Posterior vena cava (tissue), 2 donors: Measurements from ENCODE around the gene MAN2B2. TPM values are rescaled to one million over a fixed set of nuclear protein-coding genes. Genes with fewer than 3 reads are reported as not detected.

Source experiments
- DNase-seq: peaks from one replicate; pipeline ENCODE4 v3.0.0-alpha.2; 2020; ENCODE audit warnings: low spot score
- intact Hi-C, 2 donors: fragments of 100-400 bp; cut with DNase I; formaldehyde crosslinking; loops; one replicate each; pipeline versions ENCODE4 v1.14.1 to v1.14.2; 2022 to 2023
- total RNA-seq, 2 donors: library from RNA; stranded (reverse); fragmentation: NEBNext Ultra II Directional; extraction: Animal tissue kit (Norgen Biotek cat#: 25700); gene quantifications; one replicate each; pipeline ENCODE4 v1.2.1, GENCODE V29; 2021
- donor health status: DM: yes; HTN: yes; CAD: no.
- donor health status: DM: yes; HTN: yes; CAD: no.

MAN2B2 gene
- total RNA-seq, 2 donors from 2014 or later: 23.7 to 36.3 TPM

DNA sequence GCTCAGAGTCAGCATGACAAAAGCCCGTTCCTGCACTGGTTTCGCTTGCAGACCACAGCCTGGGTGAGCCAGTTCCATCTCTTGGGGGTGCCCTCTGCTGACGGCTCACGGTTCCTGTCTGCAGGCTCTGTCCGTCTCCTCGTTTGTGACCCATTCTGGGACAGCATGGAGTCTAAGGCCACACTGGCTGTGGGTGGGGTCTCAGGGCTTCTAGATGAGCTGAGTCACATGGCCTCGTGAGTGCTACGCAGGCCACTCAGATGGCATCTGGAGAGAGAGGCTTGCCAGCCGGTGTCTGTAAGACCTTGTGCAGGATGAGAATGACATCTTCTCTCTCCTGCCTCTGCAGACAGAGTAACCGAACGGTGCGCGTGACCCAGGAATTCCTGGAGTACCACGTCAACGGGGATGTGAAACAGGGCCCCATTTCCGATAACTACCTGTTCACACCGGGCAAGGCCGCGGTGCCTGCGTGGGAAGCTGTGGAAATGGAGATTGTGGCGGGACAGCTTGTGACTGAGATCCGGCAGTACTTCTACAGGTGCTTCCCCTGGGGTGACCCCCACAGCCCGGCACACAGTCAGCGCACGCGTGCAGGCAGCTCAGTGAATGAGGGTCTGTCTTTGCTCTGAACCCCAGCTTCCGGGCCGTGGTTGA is 33.9 kb downstream of the MAN2B2 start:
- DNase-seq: no peak
- intact Hi-C loops: no loop called here

DNA sequence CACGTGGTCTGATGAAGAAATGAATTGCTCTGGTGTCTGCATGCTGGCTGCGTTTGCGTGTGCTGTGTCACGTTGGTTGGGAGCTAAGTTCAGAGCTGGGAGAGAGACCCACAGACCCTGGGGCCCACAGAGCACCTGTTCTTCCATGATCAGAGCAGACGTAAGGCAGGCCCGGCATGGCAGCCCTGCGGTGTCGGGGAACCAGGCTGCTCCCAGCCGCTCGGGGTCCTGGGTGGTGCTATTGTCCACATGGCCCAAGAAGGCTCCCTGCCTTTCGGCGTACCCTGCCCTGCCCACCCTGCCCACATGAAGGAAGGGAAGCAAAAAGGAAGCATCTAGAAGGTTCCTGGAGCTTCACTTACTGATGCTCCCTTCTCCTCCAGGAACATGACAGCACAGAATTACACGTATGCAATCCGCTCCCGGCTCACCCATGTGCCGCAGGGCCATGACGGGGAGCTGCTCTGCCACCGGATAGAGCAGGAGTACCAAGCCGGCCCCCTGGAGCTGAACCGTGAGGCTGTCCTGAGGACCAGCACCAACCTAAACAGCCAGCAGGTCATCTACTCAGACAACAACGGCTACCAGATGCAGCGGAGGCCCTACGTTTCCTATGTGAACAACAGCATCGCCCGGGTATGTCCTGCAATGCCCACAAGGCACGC is 34.6 kb downstream of the MAN2B2 start:
- no peak for DNase-seq
- intact Hi-C loops: no loop called here

DNA sequence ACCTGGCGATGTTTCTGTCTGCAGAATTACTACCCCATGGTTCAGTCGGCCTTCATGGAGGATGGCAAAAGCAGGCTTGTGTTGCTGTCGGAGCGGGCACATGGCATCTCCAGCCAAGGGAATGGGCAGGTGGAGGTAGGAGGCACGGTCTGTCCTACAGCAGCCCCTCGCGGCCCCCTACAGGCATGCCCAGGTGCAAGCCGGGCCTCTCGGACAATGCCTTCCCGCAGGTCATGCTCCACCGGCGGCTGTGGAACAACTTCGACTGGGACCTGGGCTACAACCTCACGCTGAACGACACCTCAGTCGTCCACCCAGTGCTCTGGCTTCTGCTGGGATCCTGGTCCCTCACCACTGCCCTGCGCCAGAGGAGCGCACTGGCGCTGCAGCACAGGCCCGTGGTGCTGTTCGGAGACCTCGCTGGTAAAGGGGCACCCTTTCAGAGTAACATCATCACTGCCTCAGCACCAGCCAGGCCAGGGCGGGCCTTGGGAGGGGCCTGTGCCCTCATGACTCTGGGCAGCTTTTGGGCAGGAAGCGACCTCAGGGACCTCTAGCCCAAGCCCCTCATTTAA is 36.0 kb downstream of the MAN2B2 start:
- no peak for DNase-seq
- intact Hi-C loops: no loop called here

DNA sequence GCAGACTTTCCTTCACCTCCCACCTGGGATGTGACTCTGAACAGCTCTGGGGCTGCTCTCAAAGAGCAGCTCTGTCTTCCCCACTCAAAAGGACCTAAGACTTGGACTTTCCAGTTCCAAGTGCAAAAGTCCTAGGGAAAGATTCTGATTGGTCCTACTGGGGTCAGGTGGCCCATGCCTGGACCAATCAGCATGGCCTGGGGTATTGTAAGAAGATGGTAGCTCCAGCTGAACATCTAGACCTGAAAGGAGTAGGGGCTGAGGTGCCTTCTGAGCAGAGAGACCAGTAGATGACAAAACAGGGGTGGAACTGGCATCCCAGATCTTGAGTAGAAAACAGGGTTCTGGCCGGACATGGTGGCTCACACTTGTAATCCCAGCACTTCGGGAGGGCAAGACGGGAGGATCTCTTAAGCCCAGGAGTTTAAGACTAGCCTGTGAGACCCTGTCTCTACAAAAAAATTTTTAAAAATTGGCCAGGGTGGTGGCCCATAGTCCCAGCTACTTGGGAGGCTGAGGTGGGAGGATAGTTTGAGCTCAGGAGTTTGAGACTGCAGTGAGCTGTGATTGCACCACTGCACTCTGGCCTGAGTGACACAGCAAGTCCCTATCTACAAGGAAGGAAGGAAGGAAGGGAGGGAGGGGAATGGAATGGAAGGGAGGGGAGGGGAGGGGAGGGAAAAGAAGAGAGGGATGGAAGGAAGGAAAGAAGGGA is 38.1 kb downstream of the MAN2B2 start:
- no peak for DNase-seq
- intact Hi-C loops: no loop called here

DNA sequence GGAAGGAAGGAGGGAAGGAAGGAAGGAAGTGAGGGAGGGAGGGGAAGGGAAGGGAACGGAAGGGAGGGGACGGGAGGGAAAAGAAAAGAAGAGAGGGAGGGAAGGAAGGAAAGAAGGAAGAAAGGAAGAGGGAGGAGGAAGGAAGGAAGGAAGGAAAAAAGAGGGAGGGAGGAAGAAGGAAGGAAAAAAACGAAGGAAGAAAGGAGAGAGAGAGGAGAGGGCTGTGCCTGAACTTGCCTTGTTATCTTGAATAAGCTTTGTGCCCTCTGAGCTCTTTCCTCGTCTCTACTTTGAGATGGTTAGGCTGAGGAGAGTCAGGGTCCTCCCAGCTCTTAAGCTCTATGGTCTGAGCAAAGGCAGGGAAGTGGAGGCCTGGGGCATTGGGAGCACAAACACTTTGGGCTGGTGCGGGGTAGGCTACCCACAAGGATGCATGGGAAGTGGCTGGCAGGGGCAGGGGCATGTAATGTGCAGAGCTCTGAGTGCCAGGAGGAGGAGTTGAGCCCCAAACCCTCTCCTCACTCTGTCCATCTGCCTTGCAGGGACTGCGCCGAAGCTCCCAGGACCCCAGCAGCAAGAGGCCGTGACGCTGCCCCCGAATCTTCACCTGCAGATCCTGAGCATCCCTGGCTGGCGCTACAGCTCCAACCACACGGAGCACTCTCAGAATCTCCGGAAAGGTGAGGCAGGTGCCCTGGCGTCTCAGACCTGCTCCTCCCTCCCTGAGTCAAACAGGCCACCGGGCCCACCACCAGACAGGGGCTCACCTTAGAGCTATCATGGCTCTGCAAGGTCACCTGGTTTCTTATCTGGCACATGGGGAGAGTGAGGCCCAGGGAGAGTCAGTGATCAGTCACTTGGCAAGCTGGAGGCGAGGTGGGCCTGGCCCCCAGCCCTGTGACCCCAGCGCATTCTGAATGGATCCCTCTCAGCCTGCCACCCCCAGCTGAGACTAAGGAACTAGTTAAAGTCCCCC is 39.0 kb downstream of the MAN2B2 start:
- DNase-seq: peak; percentile 57
- intact Hi-C loops: no loop called here

DNA sequence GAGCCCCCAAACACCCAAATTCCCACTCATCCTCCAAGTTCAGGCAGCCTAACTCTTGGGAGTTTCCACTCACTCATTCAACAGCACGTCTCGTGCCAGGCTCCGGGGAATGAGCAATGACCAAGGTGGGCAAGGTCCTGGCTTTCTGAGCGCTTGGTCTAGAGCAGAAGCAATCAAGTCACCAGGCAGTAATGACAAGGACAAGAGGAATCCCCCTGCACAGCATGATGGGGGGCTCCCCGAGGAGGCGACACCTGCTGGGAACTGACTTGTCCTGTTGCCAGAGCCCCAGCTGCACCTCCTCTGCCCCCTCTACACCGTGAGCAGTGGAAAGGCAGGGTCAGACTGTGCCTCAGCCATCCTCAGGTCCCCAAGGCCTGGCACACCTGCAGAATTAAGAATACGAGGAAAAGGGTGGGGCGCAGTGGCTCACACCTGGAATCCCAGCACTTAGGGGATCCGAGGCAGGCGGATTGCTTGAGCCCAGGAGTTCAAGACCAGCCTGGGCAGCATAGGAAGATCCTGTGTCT is 39.8 kb downstream of the MAN2B2 start:
- intact Hi-C loops: no loop called here
- peak; percentile 58 for DNase-seq

DNA sequence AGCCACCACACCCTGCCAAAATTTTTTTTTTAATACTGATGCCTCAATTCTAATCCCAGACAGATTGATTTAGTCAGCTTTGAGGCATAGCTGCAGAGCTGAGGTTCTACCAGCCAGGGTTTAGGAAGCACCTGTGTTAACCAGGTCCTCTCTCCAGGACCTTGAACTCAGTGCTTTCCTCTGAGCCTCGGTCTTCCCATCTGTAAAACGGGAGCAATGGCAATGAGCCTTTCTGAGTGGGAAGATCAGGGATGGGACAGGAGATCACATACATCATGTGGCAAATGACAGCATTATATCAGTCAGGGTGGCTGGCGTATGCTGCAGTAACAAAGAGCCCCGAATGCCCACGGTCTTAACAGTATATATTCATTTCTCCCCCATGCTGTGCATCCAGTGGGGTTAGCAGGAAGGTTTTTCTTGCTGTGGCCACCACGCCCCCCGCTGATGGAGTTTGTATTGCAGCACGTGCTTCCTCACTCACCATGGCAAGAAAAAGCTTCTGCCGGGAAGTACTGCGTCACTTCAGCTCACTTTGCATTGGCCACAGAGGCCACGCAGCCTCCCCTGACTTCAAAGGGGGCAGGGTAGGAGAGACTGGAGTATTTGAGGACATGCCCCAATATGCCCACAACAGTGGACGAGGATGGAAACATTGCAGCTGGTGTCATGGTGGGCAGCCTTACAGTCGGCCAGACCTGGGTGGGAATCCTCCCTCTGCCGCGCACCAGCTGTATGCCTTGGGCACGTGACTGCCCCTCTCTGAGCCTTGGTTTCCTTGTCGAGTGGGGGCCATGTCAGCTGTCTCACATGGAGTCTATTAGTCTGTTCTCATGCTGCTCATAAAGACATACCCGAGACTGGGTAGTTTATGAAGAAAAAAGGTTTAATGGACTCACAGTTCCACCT is 41.4 kb downstream of the MAN2B2 start:
- intact Hi-C loops: no loop called here
- DNase-seq: peak; percentile 58

DNA sequence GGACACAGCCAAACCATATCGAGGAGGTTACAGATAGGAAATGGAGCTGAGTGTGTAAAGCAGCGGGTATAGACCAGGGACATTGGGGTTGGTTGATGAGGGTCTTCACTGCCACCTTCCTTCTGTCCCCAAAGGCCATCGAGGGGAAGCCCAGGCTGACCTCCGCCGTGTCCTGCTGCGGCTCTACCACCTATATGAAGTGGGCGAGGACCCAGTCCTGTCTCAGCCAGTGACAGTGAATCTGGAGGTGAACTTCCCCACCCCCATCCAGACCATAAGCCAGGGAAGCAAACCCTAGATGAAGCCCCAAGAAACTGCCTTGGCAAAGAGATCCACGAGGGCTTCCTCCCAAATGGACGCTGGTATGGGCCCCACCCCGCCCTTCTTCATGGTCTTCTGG is 42.3 kb downstream of the MAN2B2 start:
- peak; percentile 58 for DNase-seq
- intact Hi-C loops: no loop called here

DNA sequence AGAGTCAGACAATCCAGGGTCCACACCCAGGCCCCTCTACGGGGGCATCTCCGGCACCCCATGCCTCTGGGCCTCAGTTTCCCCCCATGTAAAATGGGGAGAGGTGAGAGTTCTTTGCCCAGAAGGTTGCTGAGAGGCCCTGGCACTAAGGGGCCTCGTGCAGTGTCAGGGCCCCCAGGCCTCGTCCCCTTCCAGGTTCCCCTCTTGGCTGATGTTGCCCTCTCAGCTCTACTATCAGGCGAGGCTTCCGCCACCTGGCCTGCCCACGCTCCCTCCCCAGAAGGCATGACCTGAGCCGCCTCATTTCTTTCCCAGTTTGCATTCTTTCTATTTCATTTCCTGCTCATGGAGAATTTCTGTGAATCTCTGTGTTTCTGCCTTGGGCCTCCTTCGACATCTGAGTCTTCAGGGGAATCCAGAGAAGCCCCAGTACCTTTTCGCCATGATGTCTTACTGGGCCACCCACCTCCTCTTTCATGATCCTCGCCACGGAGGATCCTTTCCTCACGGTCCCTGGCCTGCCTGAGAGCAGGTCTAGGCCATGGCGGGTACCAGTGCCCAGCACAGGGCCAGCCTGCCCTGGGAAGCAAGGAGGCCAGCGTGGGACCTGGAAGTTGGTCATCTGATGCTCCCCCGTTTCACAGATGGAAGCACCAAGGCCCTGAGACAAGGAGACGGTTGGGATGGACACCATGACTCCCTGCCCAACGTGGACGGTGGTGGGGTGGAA is 43.6 kb downstream of the MAN2B2 start:
- intact Hi-C loops: no loop called here
- peak; percentile 58 for DNase-seq

DNA sequence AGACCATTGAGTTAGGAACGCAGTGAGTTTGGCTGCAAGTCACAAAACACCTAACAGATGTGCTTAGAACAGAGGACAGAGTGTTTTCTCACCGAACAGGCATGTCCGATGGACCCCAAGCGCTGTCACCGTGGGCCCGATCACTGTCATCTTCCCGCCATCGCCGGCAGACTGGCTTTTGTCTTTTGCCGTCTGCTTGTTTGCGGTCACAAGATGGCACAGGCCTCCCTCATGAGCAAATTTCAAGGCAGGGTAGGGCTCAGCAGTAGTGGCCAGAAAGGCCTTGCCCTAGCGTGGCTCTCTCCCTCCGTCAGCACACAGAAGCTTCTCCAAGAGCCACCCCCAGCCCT is 44.1 kb downstream of the MAN2B2 start:
- peak; percentile 78 for DNase-seq
- intact Hi-C loops: no loop called here

DNA sequence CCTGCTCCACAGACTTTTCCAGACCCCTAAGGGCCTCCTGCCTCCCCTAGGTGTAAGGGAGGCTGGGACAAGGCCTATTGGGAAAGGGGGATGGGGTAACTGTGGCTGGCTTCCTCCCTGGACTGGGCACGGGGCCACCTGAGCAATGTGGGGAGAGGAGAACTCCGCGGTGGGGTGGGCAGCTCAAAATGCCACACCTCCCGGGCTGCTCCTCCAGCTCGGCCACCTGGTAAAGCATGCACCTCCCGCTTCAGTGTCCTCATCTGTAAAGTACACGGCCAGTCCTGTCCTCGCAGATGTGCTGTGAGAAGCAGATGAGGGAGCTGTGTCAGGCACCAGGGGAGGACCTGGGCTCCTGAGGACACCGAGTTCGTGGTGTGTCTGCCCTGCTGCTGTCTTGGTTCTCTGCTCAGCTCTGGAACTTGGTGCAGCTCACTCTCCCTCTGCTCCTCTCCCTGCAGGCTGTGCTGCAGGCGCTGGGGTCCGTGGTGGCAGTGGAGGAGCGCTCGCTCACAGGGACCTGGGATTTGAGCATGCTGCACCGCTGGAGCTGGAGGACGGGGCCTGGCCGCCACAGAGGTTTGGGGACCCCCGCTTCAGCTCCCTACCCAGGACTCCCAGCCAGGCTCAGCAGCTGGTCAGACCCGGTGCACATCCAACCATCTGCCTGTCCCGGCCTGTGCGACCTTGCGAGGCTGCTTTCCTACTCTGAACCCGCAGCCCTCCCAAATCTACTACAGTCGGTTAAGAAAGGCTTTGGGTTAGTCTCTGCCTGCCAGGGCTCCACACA is 44.7 kb downstream of the MAN2B2 start:
- intact Hi-C loops: no loop called here
- DNase-seq: peak; percentile 67

DNA sequence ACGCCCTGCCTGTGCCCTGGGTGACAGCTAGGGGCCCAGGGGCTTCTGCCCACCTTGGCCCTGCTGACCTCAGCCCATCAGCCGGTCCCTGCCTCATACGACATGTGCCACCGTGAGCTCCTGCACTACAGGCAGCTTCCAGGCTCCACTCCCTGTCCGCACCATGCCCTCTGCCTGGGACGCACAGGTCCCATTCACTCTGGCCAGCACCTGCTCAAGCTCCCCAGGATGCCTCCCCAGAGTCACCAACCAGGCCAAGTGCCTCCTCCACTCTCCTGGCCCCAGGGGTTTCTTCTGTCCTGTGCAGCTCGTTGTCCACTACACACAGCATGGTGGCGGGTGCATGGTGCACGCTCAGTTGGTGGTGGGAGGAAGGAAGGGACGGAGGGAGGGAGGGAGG is 45.3 kb downstream of the MAN2B2 start:
- intact Hi-C loops: no loop called here
- peak; percentile 42 for DNase-seq

DNA sequence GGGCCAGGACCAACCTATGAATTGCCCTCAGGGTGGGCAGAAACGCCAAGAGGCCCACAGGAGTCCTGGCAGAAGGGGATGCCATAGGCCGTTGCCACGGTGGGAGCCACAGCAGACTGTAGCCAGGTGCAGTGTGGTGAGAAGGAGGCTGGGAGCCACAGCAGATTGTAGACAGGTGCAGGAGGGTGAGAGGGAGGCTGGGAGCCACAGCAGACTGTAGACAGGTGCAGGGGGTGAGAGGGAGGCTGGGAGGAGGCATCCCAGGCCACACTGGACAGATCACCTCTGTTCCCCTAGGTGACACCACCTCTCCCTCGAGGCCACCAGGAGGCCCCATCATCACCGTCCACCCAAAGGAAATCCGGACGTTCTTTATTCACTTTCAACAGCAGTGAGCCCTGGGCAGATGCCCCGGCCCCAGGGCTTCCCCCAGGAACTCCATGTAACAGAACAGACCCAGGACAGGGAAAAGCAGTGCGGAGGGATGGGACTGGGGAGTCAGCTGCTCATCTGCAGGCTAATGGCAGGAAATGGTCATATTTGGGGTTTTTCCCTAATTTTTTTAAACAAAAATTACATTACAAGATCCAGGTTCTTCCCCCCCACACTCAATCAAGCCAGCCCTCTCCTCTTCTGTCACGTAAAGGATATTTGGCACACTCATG is 46.0 kb downstream of the MAN2B2 start:
- intact Hi-C loops: no loop called here
- DNase-seq: no peak

DNA sequence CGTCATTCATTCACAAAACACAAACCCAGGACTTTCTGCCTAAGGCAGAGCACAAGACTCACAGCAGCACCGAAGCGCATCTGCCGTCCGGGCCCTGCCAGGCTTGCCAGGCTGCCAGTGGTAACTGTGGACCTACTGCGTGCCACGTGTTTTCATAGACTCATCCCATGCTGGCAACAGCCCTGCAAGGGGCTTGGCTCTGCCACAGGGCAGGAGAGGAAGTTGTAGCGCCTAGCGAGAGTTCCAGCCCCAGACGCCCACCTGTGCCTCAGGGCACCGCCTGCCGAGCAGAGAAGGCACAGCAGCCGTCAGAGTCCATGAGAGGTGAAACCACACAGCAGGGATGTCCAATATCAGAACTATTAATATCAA is 46.6 kb downstream of the MAN2B2 start:
- DNase-seq: no peak
- intact Hi-C loops: no loop called here

DNA sequence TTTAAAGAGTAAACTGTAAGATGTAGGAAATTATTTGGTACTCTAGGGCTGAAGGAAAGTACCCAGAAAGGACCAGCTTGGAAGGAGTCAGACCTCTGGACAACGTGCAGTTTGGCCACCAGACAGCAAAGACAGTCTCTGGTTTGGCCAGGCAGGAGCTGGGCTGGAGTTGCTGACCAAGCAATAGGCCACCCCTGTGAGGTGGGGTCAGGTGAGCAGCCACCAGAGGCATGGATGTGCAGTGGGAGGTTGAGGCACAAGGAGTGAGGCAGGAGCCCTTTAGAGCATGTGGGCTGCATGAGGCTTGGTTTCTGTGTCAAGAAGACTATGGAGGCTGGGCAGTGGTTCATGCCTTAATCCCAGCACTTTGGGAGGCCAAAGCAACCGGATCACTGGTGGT is 47.8 kb downstream of the MAN2B2 start:
- peak; percentile 32 for DNase-seq
- intact Hi-C loops: no loop called here

DNA sequence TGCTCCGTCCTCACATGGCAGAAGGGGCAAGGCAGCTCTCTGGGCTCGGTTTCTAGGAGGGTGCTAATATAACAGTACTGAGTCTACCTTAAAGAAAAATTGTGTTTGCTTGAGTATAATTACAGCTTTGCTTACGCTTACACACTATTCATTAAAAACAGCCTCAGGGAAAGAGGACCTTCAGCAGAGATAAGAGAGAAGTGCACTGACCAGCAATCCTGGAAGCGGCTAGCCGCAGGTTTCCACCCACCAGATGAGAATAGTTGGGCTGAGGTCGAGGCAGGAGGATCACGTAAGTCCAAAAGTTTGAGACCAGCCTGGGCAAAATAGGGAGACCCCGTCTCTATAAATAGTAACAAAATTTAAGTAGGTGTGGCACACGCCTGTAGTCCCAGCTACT is 50.3 kb downstream of the MAN2B2 start:
- intact Hi-C loops: no loop called here
- peak; percentile 18 for DNase-seq
